Hematopoietic multipotent progenitor cell treated with erythropoietin and hydrocortisone succinate and interleukin-3 and kit ligand, for 17 days (in vitro differentiated cells): ENCODE data around the gene FAT1.

Experiments used
- DNase-seq: peaks from one replicate; pipeline ENCODE4 v3.0.0-alpha.2; 2015; ENCODE audit warnings: low spot score

FAT1 gene

DNA sequence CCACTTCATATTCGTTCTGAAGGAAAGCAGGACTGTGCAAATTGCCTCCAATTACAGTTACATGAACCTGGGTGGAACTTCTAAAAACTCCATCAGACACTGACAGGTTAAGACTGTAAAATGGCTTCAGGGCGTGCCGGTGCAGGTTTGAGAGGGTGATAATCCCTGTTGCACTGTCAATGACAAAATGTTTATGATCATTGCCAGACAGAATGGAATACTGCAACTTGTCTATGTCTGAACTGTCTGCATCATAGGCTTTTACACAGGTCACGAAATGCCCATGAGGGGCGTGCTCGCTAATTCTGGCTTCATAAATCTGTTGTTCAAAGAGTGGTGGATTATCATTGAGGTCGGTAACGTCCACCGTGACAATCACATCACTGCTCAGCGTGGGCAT lies 104.6 kb downstream of the FAT1 start:
- no peak for DNase-seq

DNA sequence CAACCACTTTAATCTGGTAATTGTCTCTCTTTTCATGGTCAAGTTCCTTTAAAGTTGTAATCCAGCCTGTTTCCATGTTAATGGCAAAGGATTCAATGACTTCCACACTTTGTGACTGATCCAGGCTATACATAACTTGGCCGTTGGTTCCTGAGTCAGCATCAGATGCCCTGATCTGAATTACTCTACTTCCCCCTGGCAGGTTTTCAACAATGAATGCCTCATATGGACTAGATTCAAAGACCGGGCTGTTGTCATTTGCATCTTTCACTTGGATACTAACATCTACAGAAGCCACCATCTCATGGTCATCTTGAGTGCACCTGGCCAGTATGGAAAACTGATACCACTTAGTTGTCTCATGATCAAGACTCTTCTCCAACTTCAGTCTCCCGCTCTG lies 105.7 kb downstream of the FAT1 start:
- DNase-seq, result no peak

DNA sequence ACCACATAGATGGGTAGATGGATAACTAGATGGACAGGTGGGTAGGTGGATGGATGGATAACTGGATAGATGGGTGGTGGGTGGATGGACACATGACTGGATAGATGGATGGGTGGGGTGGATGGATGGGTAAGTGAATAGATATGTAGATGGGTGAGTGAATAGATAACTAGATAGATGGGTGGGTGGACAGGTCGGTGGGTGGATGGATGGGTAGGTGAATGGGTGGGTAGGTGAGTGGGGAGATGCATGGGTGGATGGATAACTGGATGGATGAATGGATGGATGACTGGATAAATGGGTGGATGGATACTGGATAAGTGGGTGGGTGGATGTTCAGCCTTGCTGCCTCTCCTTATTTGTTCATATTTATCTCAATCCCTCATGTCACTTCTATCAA lies 116.2 kb downstream of the FAT1 start:
- no peak for DNase-seq

DNA sequence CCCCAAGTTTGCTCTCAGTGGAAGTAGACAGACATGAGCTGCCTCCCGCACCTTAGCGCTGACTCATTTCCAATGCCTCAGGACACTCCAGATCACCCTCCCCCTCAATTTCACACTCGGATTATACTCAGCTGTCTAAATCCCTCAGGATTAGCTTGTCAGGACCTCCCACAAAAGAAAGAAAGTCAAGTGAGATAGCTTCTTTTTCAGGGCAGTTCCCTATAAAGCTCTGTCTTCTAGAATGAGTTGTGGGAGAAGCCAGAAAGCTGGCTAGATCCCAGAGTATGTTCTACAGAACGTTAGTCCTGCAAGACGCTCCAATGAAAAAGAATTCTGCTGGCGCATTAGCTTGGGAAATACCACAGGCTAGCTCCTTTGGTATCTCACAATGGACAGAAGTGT lies 117.1 kb downstream of the FAT1 start:
- no peak for DNase-seq

DNA sequence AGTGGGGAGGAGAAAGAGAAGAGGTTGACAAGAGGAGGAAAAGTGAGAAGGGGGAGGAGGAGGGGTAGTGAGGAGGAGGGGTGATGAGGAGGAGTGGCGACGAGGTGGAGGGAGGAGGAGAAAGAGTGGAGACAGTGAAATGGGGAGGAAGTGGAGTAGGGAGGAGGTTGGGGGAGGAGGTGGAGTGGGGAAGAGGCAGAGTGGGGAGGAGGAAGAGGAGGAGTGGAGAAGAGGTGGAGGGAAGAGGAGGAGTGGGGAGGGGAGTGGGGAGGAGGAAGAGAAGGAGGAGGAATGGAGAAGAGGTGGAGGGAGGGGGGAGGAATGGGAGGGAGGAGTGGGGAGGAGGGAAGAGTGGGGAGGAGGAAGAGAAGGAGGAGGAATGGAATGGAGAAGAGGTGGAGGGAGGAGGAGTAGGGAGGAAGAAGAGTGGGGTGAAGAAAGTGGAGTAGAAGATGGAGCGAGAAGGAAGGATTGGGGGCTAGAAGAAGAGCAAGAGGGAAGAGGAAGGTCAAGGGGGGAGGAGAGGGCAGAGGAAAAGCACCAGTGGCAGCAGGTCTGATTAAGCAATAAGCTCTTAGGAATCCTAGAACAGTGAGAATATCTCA lies 118.3 kb downstream of the FAT1 start:
- DNase-seq, result no peak

DNA sequence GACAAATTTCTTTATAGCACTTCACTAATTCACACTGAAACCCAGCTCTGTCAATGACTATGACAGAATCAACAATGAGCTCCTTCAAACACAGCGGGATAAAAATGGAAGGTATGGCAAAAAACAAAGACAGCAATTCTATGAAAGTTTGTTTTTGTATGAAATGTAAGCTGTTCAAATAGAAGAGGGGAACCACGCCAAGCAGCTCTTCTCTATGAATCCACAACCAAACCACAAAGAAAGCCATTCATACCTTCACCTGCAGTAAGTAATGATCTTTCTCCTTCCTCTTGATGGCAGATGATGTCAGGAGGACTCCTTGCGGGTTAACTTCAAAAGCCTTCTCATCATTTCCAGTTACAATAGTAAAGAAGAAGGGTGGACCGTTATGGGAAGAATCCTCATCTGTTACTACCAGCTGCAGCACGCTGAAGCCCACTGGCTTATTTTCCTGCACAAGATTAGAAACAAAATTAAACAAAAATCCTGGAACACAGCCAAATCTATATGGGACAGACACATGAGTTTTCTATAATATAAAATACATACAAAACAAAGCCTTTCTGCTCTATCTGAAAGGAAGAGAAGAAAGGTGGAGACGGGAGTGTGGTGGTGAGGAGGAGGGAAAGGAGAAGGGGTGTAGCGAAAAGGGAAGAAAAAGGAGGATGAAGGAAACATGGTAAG lies 119.4 kb downstream of the FAT1 start:
- no peak for DNase-seq

DNA sequence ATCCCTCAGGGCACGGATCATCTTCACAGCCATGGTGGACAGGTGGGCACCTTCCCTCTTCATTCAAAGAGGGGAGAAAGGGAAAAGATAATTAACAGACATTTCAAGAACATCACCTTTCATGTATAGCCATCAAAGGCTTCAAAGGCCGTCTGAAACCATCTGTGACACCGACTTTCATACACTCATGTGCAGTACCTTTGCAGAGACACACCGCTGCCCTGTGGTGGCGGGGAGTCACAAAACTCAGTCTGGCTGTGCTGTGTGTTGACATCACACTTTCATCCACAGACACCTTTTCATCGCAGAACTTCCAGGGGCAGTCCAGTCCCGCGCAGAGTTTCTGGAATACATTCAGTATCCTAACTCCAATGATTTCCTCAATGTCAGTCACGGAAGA lies 120.7 kb downstream of the FAT1 start:
- DNase-seq, result no peak

DNA sequence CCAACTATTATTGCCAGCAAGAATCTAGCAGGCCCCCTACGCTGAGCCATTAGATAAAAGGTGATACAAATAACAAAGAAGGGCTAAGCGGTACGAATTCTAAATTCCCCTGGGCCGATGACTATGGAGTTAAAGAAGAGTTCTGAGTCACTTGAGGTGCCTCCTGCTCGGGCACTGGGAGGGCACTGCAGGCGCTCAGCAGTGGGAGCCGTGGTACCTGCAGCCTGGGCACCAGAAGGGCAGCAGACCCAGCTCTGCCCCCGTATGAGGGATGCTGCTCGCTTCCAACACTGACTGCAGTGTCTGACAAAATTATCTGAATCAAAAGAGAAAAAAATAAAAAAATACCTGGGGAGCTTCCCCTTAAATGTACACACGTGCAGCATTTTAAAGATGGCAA lies 124.2 kb downstream of the FAT1 start:
- no peak for DNase-seq

DNA sequence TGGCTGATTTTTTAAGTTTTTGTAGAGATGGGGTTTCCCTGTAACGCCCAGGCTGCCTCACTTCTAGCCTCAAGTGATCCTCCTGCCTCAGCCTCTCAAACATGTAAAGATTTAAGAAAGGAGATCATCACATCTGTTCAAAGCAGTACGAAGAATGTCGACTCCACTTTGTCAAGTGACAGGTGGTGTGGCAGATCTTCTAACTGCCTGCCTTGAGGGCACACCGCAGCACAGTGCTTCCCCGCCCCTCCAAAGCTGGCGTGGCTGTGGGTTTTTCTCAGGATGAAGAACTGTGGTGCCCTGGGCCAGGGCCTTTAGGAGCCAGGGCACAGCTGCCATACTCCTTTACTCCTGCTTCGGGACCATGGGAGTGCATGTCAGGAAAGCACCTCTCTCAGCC lies 125.0 kb downstream of the FAT1 start:
- DNase-seq, result no peak

DNA sequence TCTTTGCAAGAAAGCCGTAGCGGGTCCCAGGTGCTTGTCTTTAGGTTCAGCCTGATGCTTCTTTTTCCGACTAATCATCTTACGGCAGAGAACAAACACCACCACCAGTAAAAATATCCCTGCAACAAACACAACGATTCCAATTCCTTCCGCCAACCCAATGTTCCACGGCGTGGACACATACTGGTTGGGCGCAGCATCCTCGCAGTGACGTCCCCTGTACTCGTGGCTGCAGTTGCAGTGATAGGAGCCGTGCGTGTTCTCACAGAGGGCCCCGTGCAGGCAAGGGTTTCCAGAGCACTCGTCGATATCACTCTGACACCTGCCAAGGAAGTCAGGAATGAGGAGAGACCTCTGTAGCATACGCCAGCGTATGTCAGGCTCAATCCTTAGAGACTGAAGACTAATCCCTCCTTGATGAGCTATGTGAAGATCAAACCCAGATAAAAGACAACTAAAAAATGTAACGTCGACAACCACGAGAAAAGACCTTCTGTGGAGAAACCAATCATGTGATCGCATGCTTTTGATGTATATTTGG lies 126.7 kb downstream of the FAT1 start:
- no peak for DNase-seq

DNA sequence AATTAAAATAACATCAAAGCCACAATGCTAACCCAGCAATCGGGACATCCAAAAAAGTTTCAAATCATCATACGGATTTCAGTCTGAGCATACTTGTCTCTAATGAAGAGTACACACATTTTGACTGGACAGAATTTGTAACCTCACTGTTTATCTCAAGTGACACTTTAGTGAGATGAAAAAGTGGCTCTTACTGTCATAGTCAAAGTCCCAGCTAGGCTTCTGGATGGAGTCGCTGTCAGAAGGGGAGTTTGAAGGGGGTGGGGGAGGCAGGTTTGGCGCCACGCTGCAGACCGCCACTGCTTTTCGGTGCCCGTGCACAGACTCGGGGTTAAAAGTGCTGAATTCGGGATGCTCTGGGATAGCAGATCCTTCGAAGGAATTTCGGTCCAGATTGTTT lies 127.3 kb downstream of the FAT1 start:
- DNase-seq, result no peak

DNA sequence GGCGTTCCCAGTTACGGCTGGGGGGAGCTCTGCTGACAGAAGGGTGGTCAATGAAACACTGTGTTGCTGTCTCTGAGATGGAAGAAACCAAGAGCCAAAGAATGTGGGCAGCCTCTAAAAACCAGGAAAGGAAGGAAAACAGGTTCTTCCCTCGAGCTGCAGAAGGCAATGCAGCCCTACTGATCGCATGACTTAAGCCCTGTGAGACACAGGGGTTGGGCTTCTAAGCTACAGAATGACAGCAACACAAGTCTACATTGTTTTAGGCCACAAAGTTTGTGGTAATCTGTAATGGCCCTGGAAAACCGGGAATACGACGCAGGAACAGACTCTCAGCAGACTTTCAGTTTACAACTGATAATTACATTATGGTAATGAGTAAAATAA lies 130.1 kb downstream of the FAT1 start:
- no peak for DNase-seq

DNA sequence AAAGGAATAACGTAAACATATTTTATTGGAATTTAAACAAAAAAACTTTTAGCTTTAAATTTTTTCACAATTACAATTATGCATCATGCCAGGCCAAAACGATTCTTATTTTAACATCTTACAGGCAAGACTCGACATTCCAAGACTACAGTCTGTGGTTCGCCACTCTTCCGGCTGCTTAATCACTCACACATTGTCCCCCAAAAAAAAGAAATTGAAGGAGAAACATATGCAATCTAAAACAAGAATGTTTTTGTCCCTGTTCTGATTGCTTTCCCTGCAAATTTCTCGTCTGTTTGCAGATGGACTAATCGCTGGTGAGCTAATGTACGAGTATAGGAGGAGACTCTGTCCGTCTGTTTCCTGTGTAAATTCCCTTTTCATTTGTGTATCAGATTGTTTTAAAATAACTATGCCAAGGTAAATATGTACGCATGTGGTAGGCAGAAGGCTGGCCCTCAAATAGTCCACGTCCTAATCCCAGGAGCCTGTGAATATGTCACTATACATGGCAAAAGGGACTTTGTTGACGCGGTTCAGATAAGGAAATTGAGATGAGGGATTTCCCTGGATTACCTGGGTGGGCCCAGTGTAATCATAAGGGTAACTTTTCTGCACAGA lies 130.6 kb downstream of the FAT1 start:
- no peak for DNase-seq

DNA sequence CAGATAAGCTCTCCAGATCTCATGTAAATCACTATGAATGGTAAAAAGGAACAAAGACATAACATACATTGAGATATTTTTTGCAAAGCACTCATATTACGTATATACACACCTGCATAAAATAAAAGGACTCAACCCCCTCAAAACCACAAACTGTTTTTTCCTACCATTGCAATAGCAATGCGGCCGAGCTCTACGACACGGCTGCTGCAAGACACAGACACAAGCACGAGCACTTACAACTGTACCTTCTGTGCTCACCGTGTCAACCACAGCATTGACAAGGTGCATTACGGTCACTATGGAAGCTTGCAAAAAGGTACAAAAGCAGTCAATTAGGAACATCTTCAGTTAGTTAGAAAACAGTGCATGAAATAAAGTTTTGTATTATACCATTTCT lies 131.2 kb downstream of the FAT1 start:
- DNase-seq, result no peak

DNA sequence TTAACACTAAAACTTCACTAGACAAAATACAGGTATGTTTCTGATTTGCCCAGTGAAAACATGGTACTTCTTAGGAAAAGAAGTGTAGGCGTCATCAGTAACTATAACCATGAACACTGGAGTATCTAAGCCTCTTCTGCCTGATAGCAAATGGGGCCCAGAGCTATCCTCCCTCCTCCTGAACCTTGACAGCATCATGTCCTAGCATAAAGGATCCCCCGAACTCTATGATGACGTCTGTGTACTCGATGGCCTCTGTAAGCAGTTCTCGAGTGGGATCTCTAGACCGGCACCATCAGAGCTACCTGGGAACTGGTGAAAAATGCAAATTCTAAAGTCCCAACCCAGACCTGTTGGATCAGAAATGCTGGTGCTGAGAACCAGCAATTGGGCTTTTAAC lies 132.0 kb downstream of the FAT1 start:
- DNase-seq, result no peak

DNA sequence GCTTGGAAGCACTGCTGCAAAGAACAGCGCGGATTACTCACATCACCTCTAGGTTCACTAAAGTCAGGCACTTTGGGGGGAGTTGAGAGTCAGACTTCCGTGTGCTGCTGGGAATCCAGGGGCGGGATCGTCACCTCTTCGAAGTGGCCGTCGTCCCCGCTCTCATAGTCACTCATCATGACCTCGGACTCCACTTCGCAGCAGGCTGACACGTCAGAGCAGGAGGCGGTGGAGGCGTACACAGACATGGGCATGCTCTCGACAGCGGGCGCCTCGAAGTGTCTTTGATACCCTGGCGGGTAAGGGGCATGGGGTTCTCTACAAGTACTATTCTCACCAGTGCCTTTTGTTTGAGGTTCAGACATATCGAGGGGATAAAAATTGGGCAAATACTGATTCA lies 135.2 kb downstream of the FAT1 start:
- no peak for DNase-seq

DNA sequence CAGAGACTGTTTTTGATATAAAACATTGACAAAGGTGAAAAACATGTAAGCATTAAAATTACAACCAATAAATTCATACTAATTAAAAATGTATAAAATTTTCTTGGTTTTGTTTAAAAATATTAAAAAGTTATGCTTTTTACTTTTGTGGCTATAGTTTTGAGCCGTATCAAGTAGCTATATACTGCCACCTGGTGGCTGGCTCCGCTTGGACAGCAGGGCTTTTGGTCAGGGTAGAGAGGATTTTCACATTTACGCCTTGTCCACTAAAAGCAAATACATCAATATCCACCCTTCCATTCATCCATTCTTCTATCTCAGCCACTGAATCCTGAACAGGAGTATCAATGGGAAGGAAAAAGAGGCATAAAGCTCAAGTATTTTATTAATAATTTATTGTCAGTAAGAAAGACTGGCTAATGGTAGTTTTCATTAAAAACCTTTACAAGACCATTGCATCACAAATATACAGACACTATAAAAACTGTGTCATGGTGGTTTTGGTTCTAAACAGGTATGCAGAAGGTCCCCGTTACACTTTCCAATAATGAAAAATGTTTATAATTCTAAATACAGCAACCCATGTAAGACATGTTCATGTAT lies 136.1 kb downstream of the FAT1 start:
- peak; percentile 31 for DNase-seq

DNA sequence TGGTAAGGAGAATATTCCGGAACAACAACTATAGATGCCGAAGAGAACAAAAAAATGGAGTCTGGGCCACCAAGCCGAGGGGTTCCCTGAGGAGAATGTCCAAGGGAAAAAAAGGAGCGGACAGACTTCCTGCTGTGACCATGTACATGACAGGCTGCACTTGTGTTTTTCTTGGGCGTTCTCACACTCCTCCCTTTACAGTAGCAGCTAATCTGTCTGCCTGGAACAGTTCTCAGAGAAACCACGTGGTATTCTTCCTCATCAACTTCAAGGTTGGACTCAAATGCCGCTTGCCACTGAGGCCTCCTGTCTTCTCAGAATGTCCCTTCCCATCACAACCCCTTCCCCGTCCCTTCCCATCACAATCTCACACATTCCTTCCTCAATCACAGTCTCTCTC lies 137.5 kb downstream of the FAT1 start:
- no peak for DNase-seq

DNA sequence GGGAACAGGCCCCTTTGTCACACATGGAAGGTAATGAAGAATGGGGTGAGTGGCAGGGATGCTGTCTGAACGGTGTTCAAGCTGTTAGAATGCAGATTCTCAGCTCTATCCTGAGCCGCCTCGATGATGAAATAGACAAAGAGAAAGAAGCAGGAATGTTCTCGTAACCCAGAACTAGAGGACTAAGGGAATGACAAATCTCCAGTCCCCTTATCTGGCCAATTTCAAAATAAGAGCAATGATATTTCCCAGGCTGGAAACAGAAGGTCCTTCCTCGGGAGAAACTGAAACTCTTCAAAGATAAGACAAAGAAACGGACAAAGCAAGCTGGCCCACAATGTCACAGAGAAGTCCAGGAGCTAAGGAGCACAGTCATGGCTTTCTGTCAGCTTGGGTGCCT lies 138.7 kb downstream of the FAT1 start:
- DNase-seq, result no peak

DNA sequence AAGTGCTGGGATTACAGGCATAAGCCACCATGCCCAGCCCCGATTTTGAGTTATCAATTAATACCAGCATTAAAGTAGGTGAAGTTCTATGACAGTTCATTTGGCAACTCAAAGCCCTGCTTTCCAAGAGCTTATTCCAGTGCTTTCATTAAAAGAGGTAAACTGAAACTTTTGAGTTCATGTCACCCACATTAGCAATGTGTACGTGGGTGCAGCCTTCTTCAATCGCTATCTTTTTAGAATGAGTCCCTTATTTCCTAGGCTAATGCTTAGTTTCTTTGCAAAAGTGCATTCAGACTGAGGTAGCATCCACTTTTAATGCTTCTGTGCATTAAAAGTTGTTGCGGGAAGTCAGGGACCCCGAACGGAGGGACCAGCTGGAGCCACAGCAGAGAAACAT lies 142.2 kb downstream of the FAT1 start:
- no peak for DNase-seq

DNA sequence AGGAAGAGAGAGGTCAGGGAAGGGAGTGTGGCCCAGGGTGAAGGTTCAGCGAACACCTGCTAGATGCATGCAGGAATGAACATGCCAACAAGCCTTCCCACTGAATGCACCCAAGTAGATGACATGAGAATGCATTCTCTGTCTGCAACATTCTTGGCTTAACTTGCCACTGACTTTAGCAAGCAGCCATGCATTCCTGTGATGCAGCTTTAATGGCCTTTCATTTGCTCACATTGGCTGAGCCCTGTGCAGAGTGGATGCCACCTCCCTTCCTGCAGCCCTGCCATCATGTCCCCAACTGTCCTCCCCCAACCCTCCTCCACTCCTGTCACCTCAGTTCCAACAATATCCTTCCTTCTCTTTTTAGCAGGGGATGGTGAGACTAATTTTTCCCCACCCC lies 143.0 kb downstream of the FAT1 start:
- DNase-seq, result no peak

DNA sequence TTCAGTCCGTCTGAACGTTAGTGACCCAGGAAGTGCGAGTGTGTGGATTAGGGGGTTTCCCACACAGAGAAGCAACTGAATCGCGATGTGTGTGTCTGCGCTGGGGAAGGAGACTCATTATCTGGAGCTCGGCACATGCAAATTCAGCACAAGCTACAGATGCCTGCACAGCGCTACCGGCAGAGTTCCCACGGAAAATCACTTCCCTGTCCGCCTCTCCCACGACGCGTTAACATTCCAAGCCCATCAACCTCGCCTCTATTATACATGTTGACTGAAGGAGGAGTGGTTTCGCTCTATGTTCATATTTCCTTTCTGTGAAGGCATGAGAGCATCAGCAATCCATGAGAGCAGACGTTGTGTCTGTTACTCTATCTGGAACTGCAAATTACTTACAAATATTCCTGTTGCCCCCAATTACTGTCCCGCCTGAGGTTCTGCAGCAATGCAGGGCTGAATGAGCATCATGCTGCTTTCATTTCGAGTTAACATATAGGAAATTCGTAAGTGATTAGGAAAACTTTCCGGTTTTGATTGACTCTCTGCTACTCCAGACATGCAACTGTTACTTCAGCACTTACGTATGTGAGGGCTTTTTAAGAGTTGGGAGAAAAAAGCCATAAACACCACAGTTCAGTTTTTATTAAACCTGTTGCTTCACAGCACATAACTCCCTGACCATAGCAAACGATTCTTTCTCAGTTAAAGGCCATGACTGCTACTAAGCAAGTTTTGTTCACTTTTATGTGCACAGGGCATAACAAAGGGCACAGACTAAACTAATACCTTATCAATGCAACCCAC lies 153.3 kb downstream of the FAT1 start:
- DNase-seq, result no peak
